ENCODE results near the gene GTF3C1. TPM values are rescaled to one million over a fixed set of nuclear protein-coding genes. Genes with fewer than 3 reads are reported as not detected.

GTF3C1 gene
- total and polyA plus RNA-seq, 2 experiments from 2014 or later = 33.4 to 52.1 TPM

GRCh38 chr16:27432558-27432957, 117.2 kb downstream of the GTF3C1 start:
- H4K20me1 ChIP-seq (ENCODE audit: insufficient read depth) = no peaks in the 10 kb centered on the region
- in situ Hi-C loops (cut with MboI) = loop anchor here (25.0 kb wide), 1 partner anchor 1595 kb away; no protein-coding TSS in a partner anchor
- peak overlapping the region; percentile 67 for H3K9ac ChIP-seq
- H3K27ac ChIP-seq = peak overlapping the region; percentile 77
- H3F3A ChIP-seq (ENCODE audit: insufficient read depth) = peaks cover 25% of the 10 kb centered on the region
- no peaks in the 10 kb centered on the region for H3K9me3 ChIP-seq (ENCODE audit: low read depth)
- H3K9me2 ChIP-seq (ENCODE audit: insufficient read depth) = no peaks in the 10 kb centered on the region
- 2 to 3% methylated on average over 6 of the region's 6 CpGs for WGBS, 2 experiments (ENCODE audit: low coverage in 1 of 2, low lambda C conversion rate in 2 of 2, missing lambda C conversion rate in 2 of 2)
- peaks cover 16% of the 10 kb centered on the region for H3K4me1 ChIP-seq (ENCODE audit: insufficient read depth)
- H3K36me3 ChIP-seq (ENCODE audit: low read depth) = no peaks in the 10 kb centered on the region
- H3K27me3 ChIP-seq (replicated peaks; ENCODE audit: insufficient read depth) = no peaks in the 10 kb centered on the region
- H3K4me2 ChIP-seq (ENCODE audit: unreplicated experiment) = peak overlapping the region; percentile 48
- DNase-seq = peak; percentile 89
- H3K4me3 ChIP-seq = no peak overlapping the region
- no peak for TF ChIP-seq EZH2phosphoT487 (IDR thresholded peaks at IDR 0.05; ENCODE audit: insufficient read depth, low read depth)
- no peak for TF ChIP-seq EZH2 (IDR thresholded peaks at IDR 0.05; ENCODE audit: insufficient read depth, poor library complexity, severe bottlenecking)
- H3K79me2 ChIP-seq (ENCODE audit: insufficient read depth) = no peaks in the 10 kb centered on the region
- peak overlapping the region; percentile 72 for H2AFZ ChIP-seq

- no peaks in the 10 kb centered on the region for H3K36me3 ChIP-seq (ENCODE audit: low read depth)
- H3K9me3 ChIP-seq (ENCODE audit: low read depth) = no peaks in the 10 kb centered on the region
- WGBS, 2 experiments (ENCODE audit: low coverage in 1 of 2, low lambda C conversion rate in 2 of 2, missing lambda C conversion rate in 2 of 2) = 61% methylated on average over 15 of the region's 15 CpGs
- H3K4me2 ChIP-seq (ENCODE audit: unreplicated experiment) = peak overlapping the region; percentile 48
- no peak overlapping the region for H3K4me3 ChIP-seq
- no peaks in the 10 kb centered on the region for H3K9me2 ChIP-seq (ENCODE audit: insufficient read depth)
- DNase-seq = peak; percentile 77
- no peak for TF ChIP-seq EZH2phosphoT487 (IDR thresholded peaks at IDR 0.05; ENCODE audit: insufficient read depth, low read depth)
- no peaks in the 10 kb centered on the region for H4K20me1 ChIP-seq (ENCODE audit: insufficient read depth)
- peaks cover 25% of the 10 kb centered on the region for H3F3A ChIP-seq (ENCODE audit: insufficient read depth)
- H3K27ac ChIP-seq = peak overlapping the region; percentile 77
- peak overlapping the region; percentile 72 for H2AFZ ChIP-seq
- peaks cover 16% of the 10 kb centered on the region for H3K4me1 ChIP-seq (ENCODE audit: insufficient read depth)
- H3K9ac ChIP-seq = peak overlapping the region; percentile 67
- H3K27me3 ChIP-seq (replicated peaks; ENCODE audit: insufficient read depth) = no peaks in the 10 kb centered on the region
- no peaks in the 10 kb centered on the region for H3K79me2 ChIP-seq (ENCODE audit: insufficient read depth)
- in situ Hi-C loops (cut with MboI) = loop anchor here (25.0 kb wide), 1 partner anchor 1595 kb away; no protein-coding TSS in a partner anchor
Measured at GRCh38 chr16:27431773-27432532, 117.8 kb downstream of the GTF3C1 start.

- in situ Hi-C loops (cut with MboI) = loop anchor here (25.0 kb wide), 1 partner anchor 1594 kb away; no protein-coding TSS in a partner anchor
- no peak for TF ChIP-seq EZH2 (IDR thresholded peaks at IDR 0.05; ENCODE audit: insufficient read depth, poor library complexity, severe bottlenecking)
- no peak overlapping the region for H3K4me2 ChIP-seq (ENCODE audit: unreplicated experiment)
- no peaks in the 10 kb centered on the region for H3K9me2 ChIP-seq (ENCODE audit: insufficient read depth)
- peak; percentile 22 for DNase-seq
- no peaks in the 10 kb centered on the region for H3K36me3 ChIP-seq (ENCODE audit: low read depth)
- 82 to 84% methylated on average over 10 of the region's 10 CpGs for WGBS, 2 experiments (ENCODE audit: low coverage in 1 of 2, low lambda C conversion rate in 2 of 2, missing lambda C conversion rate in 2 of 2)
- no peaks in the 10 kb centered on the region for H3K27me3 ChIP-seq (replicated peaks; ENCODE audit: insufficient read depth)
- H3K9ac ChIP-seq = no peak overlapping the region
- H3K4me3 ChIP-seq = no peak overlapping the region
- no peaks in the 10 kb centered on the region for H3K9me3 ChIP-seq (ENCODE audit: low read depth)
- H2AFZ ChIP-seq = no peak overlapping the region
- peaks cover 32% of the 10 kb centered on the region for H3F3A ChIP-seq (ENCODE audit: insufficient read depth)
- peaks cover 16% of the 10 kb centered on the region for H3K4me1 ChIP-seq (ENCODE audit: insufficient read depth)
- no peak overlapping the region for H3K27ac ChIP-seq
- no peaks in the 10 kb centered on the region for H3K79me2 ChIP-seq (ENCODE audit: insufficient read depth)
- H4K20me1 ChIP-seq (ENCODE audit: insufficient read depth) = no peaks in the 10 kb centered on the region
Measured at GRCh38 chr16:27430923-27431484, 118.7 kb downstream of the GTF3C1 start.

- H4K20me1 ChIP-seq (ENCODE audit: insufficient read depth) = no peaks in the 10 kb centered on the region
- H3K9ac ChIP-seq = no peak overlapping the region
- H3K4me3 ChIP-seq = no peak overlapping the region
- no peak overlapping the region for H3K4me2 ChIP-seq (ENCODE audit: unreplicated experiment)
- H3K27ac ChIP-seq = no peak overlapping the region
- in situ Hi-C loops (cut with MboI) = loop anchor here (25.0 kb wide), 1 partner anchor 1593 kb away; no protein-coding TSS in a partner anchor
- H3F3A ChIP-seq (ENCODE audit: insufficient read depth) = peaks cover 35% of the 10 kb centered on the region
- 91 to 92% methylated on average over 7 of the region's 7 CpGs for WGBS, 2 experiments (ENCODE audit: low coverage in 1 of 2, low lambda C conversion rate in 2 of 2, missing lambda C conversion rate in 2 of 2)
- no peaks in the 10 kb centered on the region for H3K27me3 ChIP-seq (replicated peaks; ENCODE audit: insufficient read depth)
- no peak overlapping the region for H2AFZ ChIP-seq
- no peak for DNase-seq
- H3K79me2 ChIP-seq (ENCODE audit: insufficient read depth) = no peaks in the 10 kb centered on the region
- no peaks in the 10 kb centered on the region for H3K9me3 ChIP-seq (ENCODE audit: low read depth)
- TF ChIP-seq EZH2phosphoT487 (IDR thresholded peaks at IDR 0.05; ENCODE audit: insufficient read depth, low read depth) = no peak
- TF ChIP-seq EZH2 (IDR thresholded peaks at IDR 0.05; ENCODE audit: insufficient read depth, poor library complexity, severe bottlenecking) = no peak
- H3K9me2 ChIP-seq (ENCODE audit: insufficient read depth) = no peaks in the 10 kb centered on the region
- H3K36me3 ChIP-seq (ENCODE audit: low read depth) = no peaks in the 10 kb centered on the region
- H3K4me1 ChIP-seq (ENCODE audit: insufficient read depth) = peaks cover 16% of the 10 kb centered on the region
Measured at GRCh38 chr16:27430512-27430911, 119.2 kb downstream of the GTF3C1 start.
